Endothelial cell of umbilical vein (primary cell): Measurements from ENCODE around the gene FMO2. TPM values are rescaled to one million over a fixed set of nuclear protein-coding genes. Genes with fewer than 3 reads are reported as not detected.

ENCODE experiments used
- BruUV-seq: library from RNA; stranded (reverse); fragments of 400-500 nt; replicated peaks from 2 replicates; lab custom pipeline; 2021; lab: Mats Ljungman, UMichigan
- CTCF ChIA-PET: fragments of 300-600, 350-600 bp; sonication (Branson Sonifier 250); formaldehyde crosslinking; loops from one replicate; lab custom pipeline; 2021; ENCODE audit warnings: antibody characterized with exemption, inconsistent platforms; lab: Charles Lee
- POLR2A ChIA-PET: fragments of 300-600, 350-600 bp; sonication (Branson Sonifier 250); formaldehyde crosslinking; loops from one replicate; lab custom pipeline; 2021; ENCODE audit warnings: antibody characterized with exemption, inconsistent platforms; lab: Charles Lee
- DNase-seq: peaks from one replicate; pipeline ENCODE4 v3.0.0-alpha.2; 2011; ENCODE audit warnings: low read depth, low spot score
- FAIRE-seq: peaks from 2 replicates; lab custom pipeline; 2011; peaks lifted over from hg19 to GRCh38; lab: Jason Lieb, UNC
- H2AFZ ChIP-seq: 2 replicates; pipeline ENCODE4 v1.6.0; 2012; ENCODE audit warnings: low read depth, low read length, control low read depth, inconsistent platforms
- H3K27ac ChIP-seq: 2 replicates; pipeline ENCODE4 v1.5.1; 2011; ENCODE audit warnings: low read depth, mild to moderate bottlenecking, control low read depth, low read length, moderate library complexity; ENCODE audit not compliant: insufficient read depth
- H3K27me3 ChIP-seq, 2 experiments: 2 replicates each; pipeline versions ENCODE4 v1.6.0 to v1.6.1; 2011; ENCODE audit warnings: low read length in 2 of 2, mixed read lengths in 1 of 2; ENCODE audit not compliant: control insufficient read depth in 2 of 2, insufficient read depth in 2 of 2
- H3K36me3 ChIP-seq, 2 experiments: 2 replicates in 1 of 2; 3 replicates in 1 of 2; pipeline ENCODE4 v1.5.1; 2011; ENCODE audit warnings: low read length in 2 of 2, mild to moderate bottlenecking in 1 of 2, moderate library complexity in 1 of 2; ENCODE audit not compliant: control insufficient read depth in 2 of 2, insufficient read depth in 2 of 2; ENCODE audit errors: extremely low read depth in 1 of 2
- H3K4me1 ChIP-seq: 3 replicates; pipeline ENCODE4 v1.5.1; 2011; ENCODE audit warnings: mild to moderate bottlenecking, low read length; ENCODE audit not compliant: control insufficient read depth, insufficient read depth; ENCODE audit errors: extremely low read depth
- H3K4me2 ChIP-seq: 2 replicates; pipeline ENCODE4 v1.6.1; 2011; ENCODE audit warnings: low read length, control low read depth, mixed read lengths; ENCODE audit not compliant: insufficient read depth
- H3K4me3 ChIP-seq, 3 experiments: fragments of 200-600 bp in 1 of 3; sonication (generic), shearing (Covaris generic) in 1 of 3; replicated peaks in 1 of 3; 2 replicates each; pipeline ENCODE4 v1.5.1; 2011 to 2016; ENCODE audit warnings: control low read depth in 3 of 3, low read length in 3 of 3, mild to moderate bottlenecking in 2 of 3, inconsistent platforms in 1 of 3, low read depth in 1 of 3, moderate library complexity in 1 of 3; ENCODE audit not compliant: insufficient read depth in 1 of 3
- H3K79me2 ChIP-seq: 2 replicates; pipeline ENCODE4 v1.6.0; 2012; ENCODE audit warnings: low read length, inconsistent platforms; ENCODE audit not compliant: control insufficient read depth, insufficient read depth
- H3K9ac ChIP-seq: replicated peaks from 2 replicates; pipeline ENCODE3; 2011; ENCODE audit warnings: low read length, control low read depth; ENCODE audit not compliant: insufficient read depth; ENCODE audit errors: extremely low read depth
- H3K9me1 ChIP-seq: replicated peaks from 3 replicates; pipeline ENCODE4 v1.6.0; 2011; ENCODE audit warnings: mild to moderate bottlenecking, low read length; ENCODE audit not compliant: control insufficient read depth, insufficient read depth; ENCODE audit errors: extremely low read depth
- H3K9me3 ChIP-seq: replicated peaks from 2 replicates; pipeline ENCODE4 v1.5.1; 2012; ENCODE audit warnings: low read length, inconsistent platforms; ENCODE audit not compliant: control insufficient read depth, insufficient read depth
- H4K20me1 ChIP-seq: replicated peaks from 2 replicates; pipeline ENCODE3; 2011; ENCODE audit warnings: mild to moderate bottlenecking, low read length; ENCODE audit not compliant: control insufficient read depth, insufficient read depth; ENCODE audit errors: extremely low read depth
- CTCF ChIP-seq, 2 donors: IDR thresholded peaks; 1 replicate in 1 of 2; 2 replicates in 1 of 2; pipeline ENCODE4 v1.5.1; 2011; ENCODE audit warnings: low read length in 2 of 2, mild to moderate bottlenecking in 2 of 2, moderate library complexity in 2 of 2, control low read depth in 1 of 2, inconsistent platforms in 1 of 2, low read depth in 1 of 2; ENCODE audit not compliant: insufficient read depth in 1 of 2; ENCODE audit errors: extremely low read depth in 1 of 2
- EZH2 ChIP-seq: IDR thresholded peaks from 2 replicates; pipeline ENCODE4 v1.6.1; 2012; ENCODE audit warnings: borderline replicate concordance, low read depth, mild to moderate bottlenecking, moderate library complexity, low read length, inconsistent platforms; ENCODE audit not compliant: severe bottlenecking
- FOS ChIP-seq: IDR thresholded peaks from 2 replicates; pipeline ENCODE4 v1.6.1; 2011; ENCODE audit warnings: mild to moderate bottlenecking, low read length, moderate library complexity, borderline replicate concordance; ENCODE audit not compliant: insufficient read depth
- GATA2 ChIP-seq: IDR thresholded peaks from 2 replicates; pipeline ENCODE4 v1.7.0; 2011; ENCODE audit warnings: low read depth, mild to moderate bottlenecking, moderate library complexity, mixed read lengths, low read length; ENCODE audit not compliant: insufficient read length, insufficient read depth
- JUN ChIP-seq: IDR thresholded peaks from 2 replicates; pipeline ENCODE4 v1.6.1; 2011; ENCODE audit warnings: borderline replicate concordance, low read depth; ENCODE audit not compliant: insufficient read length, insufficient read depth
- MAX ChIP-seq: IDR thresholded peaks from 2 replicates; pipeline ENCODE4 v1.6.1; 2011; ENCODE audit not compliant: insufficient read depth, insufficient read length
- MYC ChIP-seq: IDR thresholded peaks from one replicate; pipeline ENCODE4 v1.6.1; 2011; ENCODE audit warnings: mild to moderate bottlenecking, low read depth, low read length
- POLR2A ChIP-seq: IDR thresholded peaks from 2 replicates; pipeline ENCODE4 v1.6.1; 2012; ENCODE audit warnings: low read depth, mild to moderate bottlenecking, control low read depth, low read length
- POLR2AphosphoS5 ChIP-seq: IDR thresholded peaks from 2 replicates; pipeline ENCODE4 v1.6.1; 2012; ENCODE audit warnings: low read depth, mild to moderate bottlenecking, control low read depth, low read length, moderate library complexity; ENCODE audit not compliant: insufficient read depth
- dilution Hi-C: fragments of 300-500 bp; cut with MboI; formaldehyde crosslinking; loops from one replicate; pipeline ENCODE4 v1.15.0; 2019; ENCODE audit warnings: low sequenced_read_pairs; ENCODE audit not compliant: extremely low pct_ligation_motif_present
- intact Hi-C: fragments of 100-400 bp; cut with micrococcal nuclease; formaldehyde crosslinking; loops from one replicate; pipeline ENCODE4 v1.10.0; 2022
- polyA plus RNA-seq, 4 experiments: library from polyadenylated mRNA; depleted of rRNA in 3 of 4; stranded (reverse) in 3 of 4; unstranded in 1 of 4; fragments of >200 nt; gene quantifications; 2 replicates each; pipeline versions ENCODE4 v1.2.1 to v1.2.3, GENCODE V29; 2011 to 2012; ENCODE audit warnings: missing spikeins in 1 of 4
- total RNA-seq: library from RNA; stranded (reverse); gene quantifications from 2 replicates; pipeline ENCODE4 v1.2.3, GENCODE V29; 2021

FMO2 gene
- total and polyA plus RNA-seq, 2 donors (not counting 3 experiments of a cell fraction or from before 2014, with no cell fraction given): not detected

GRCh38 chr1:171172471-171172870, 12.6 kb upstream of the FMO2 start:
- no peaks in the 10 kb centered on the region for H4K20me1 ChIP-seq
- no peaks in the 10 kb centered on the region for H3K36me3 ChIP-seq
- POLR2A ChIA-PET: no interaction called here
- no peaks in the 10 kb centered on the region for H3K27me3 ChIP-seq
- FAIRE-seq: no peak
- H3K9ac ChIP-seq: no peak overlapping the region
- no peak overlapping the region for H2AFZ ChIP-seq
- no peak for DNase-seq
- dilution Hi-C loops: no loop called here
- no peaks in the 10 kb centered on the region for H3K4me1 ChIP-seq
- H3K27ac ChIP-seq: no peak overlapping the region
- intact Hi-C loops: no loop called here
- CTCF ChIA-PET: interaction anchor here (1.5 kb wide), 1 partner anchor 17 kb away, joined by 4 read pairs; no protein-coding TSS in a partner anchor
- H3K4me3 ChIP-seq: no peak overlapping the region
- no peaks in the 10 kb centered on the region for H3K79me2 ChIP-seq
- no peaks in the 10 kb centered on the region for H3K9me3 ChIP-seq
- H3K9me1 ChIP-seq: no peaks in the 10 kb centered on the region
- no peak overlapping the region for H3K4me2 ChIP-seq
- TF ChIP-seq EZH2 (no peak), MAX (no peak), JUN (no peak), MYC (no peak), CTCF (IDR thresholded peaks at IDR 0.05; ENCODE audit: extremely low read depth in 1 of 2, insufficient read depth in 1 of 2, low read depth in 1 of 2, low read length in 2 of 2) (no peak), FOS (no peak), GATA2 (no peak), POLR2A (no peak), POLR2AphosphoS5 (no peak)
- BruUV-seq: no TSS peak
